Mucosa of stomach (tissue), 1 donor: ENCODE measurements around the gene DRC7.

Source experiments
- H3K27me3 ChIP-seq: one replicate; pipeline ENCODE4 v1.7.0; 2013; ENCODE audit warnings: mild to moderate bottlenecking, low read length; ENCODE audit not compliant: control insufficient read depth, insufficient read depth
- H3K36me3 ChIP-seq: one replicate; pipeline ENCODE4 v1.7.0; 2013; ENCODE audit warnings: low read length; ENCODE audit not compliant: control insufficient read depth, insufficient read depth
- H3K4me1 ChIP-seq: one replicate; pipeline ENCODE4 v1.7.0; 2013; ENCODE audit warnings: mild to moderate bottlenecking, low read length; ENCODE audit not compliant: control insufficient read depth, insufficient read depth
- H3K4me3 ChIP-seq: one replicate; pipeline ENCODE4 v1.7.0; 2013; ENCODE audit warnings: low read length
- H3K9ac ChIP-seq: one replicate; pipeline ENCODE4 v1.7.0; 2013; ENCODE audit warnings: mild to moderate bottlenecking, low read length, moderate library complexity
- H3K9me3 ChIP-seq: one replicate; pipeline ENCODE4 v1.7.0; 2013; ENCODE audit warnings: mild to moderate bottlenecking, low read length, moderate library complexity; ENCODE audit not compliant: control insufficient read depth
- donor health status: Pancreatic carcinoma.

Gene DRC7

GRCh38 chr16:57693550-57693949 is 1.1 kb upstream of the DRC7 start:
- no peaks in the 10 kb centered on the region for H3K9me3 ChIP-seq
- H3K27me3 ChIP-seq, result peaks cover 10% of the 10 kb centered on the region
- H3K4me3 ChIP-seq, result no peak overlapping the region
- H3K4me1 ChIP-seq, result peaks cover 6% of the 10 kb centered on the region
- H3K36me3 ChIP-seq, result no peaks in the 10 kb centered on the region
- no peak overlapping the region for H3K9ac ChIP-seq

- H3K9ac ChIP-seq, result no peak overlapping the region
- H3K4me1 ChIP-seq, result peaks cover 1% of the 10 kb centered on the region
- no peak overlapping the region for H3K4me3 ChIP-seq
- H3K36me3 ChIP-seq, result no peaks in the 10 kb centered on the region
- peaks cover 8% of the 10 kb centered on the region for H3K27me3 ChIP-seq
- H3K9me3 ChIP-seq, result no peaks in the 10 kb centered on the region
Observed at GRCh38 chr16:57694231-57694724, 328 bp upstream of the DRC7 start.

- no peak overlapping the region for H3K4me3 ChIP-seq
- no peaks in the 10 kb centered on the region for H3K36me3 ChIP-seq
- no peaks in the 10 kb centered on the region for H3K9me3 ChIP-seq
- H3K27me3 ChIP-seq, result peaks cover 5% of the 10 kb centered on the region
- no peaks in the 10 kb centered on the region for H3K4me1 ChIP-seq
- no peak overlapping the region for H3K9ac ChIP-seq
Observed at GRCh38 chr16:57695680-57696069, 1.1 kb downstream of the DRC7 start.

- Histone ChIP-seq H3K4me3 (no peak overlapping the region), H3K27me3 (peaks cover 3% of the 10 kb centered on the region), H3K4me1 (peaks cover 5% of the 10 kb centered on the region), H3K9ac (no peak overlapping the region), H3K36me3 (no peaks in the 10 kb centered on the region), H3K9me3 (no peaks in the 10 kb centered on the region)
Observed at GRCh38 chr16:57696240-57696639, 1.6 kb downstream of the DRC7 start.

GRCh38 chr16:57697896-57698537 is 3.4 kb downstream of the DRC7 start:
- Histone ChIP-seq H3K4me3 (no peak overlapping the region), H3K27me3 (no peaks in the 10 kb centered on the region), H3K36me3 (no peaks in the 10 kb centered on the region), H3K4me1 (peaks cover 10% of the 10 kb centered on the region), H3K9ac (no peak overlapping the region), H3K9me3 (no peaks in the 10 kb centered on the region)

DNA sequence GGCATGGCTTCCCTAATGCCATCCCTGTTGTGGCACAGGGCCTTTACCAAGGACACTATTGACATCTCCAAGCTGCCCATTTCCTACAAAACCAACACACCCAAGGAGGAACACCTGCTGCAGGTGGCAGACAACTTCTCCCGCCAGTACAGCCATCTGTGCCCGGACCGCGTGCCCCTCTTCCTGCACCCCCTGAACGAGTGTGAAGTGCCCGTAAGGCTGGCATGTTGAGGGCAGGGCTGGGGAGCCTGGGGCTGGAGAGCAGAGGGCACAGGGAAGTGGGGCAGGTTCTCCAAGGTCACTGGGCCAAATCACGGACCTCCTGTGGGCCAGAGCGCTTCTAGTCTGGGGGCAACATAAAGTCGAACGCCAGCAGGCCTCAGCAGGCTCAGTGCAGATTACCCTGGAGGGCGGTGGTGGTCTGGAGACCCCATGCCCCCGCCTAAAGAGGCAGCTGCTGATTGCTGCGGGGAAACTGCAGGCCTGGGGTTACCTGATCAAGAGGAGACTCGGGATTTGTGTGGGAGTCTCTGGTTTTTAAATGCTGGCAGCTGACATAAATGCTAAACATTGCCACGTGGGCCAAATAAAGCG is 4.3 kb downstream of the DRC7 start:
- no peaks in the 10 kb centered on the region for H3K9me3 ChIP-seq
- peaks cover 16% of the 10 kb centered on the region for H3K4me1 ChIP-seq
- no peak overlapping the region for H3K4me3 ChIP-seq
- no peaks in the 10 kb centered on the region for H3K27me3 ChIP-seq
- H3K36me3 ChIP-seq, result no peaks in the 10 kb centered on the region
- H3K9ac ChIP-seq, result no peak overlapping the region

- H3K9ac ChIP-seq, result no peak overlapping the region
- no peaks in the 10 kb centered on the region for H3K36me3 ChIP-seq
- H3K4me3 ChIP-seq, result no peak overlapping the region
- peaks cover 21% of the 10 kb centered on the region for H3K4me1 ChIP-seq
- H3K9me3 ChIP-seq, result no peaks in the 10 kb centered on the region
- no peaks in the 10 kb centered on the region for H3K27me3 ChIP-seq
Observed at GRCh38 chr16:57699481-57699880, 4.9 kb downstream of the DRC7 start.

DNA sequence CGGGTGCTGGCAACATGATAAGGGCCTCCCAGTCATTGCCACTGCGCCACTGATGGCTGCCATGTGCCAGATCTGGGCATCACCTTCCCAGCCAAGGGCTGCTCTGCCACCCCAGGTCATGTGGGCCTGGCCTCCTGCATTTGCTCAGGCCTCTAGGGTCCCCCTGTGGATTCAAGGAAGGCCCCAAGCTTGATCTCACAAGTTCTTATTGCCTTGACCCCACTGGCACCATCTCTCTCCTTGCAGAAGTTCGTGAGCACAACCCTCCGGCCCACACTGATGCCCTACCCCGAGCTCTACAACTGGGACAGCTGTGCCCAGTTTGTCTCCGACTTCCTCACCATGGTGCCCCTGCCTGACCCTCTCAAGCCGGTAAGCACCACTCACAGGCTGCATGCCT is 5.3 kb downstream of the DRC7 start:
- Histone ChIP-seq H3K4me1 (peaks cover 24% of the 10 kb centered on the region), H3K36me3 (no peaks in the 10 kb centered on the region), H3K4me3 (no peak overlapping the region), H3K9ac (no peak overlapping the region), H3K27me3 (no peaks in the 10 kb centered on the region), H3K9me3 (no peaks in the 10 kb centered on the region)

GRCh38 chr16:57700781-57701551 is 6.4 kb downstream of the DRC7 start:
- H3K36me3 ChIP-seq, result no peaks in the 10 kb centered on the region
- H3K4me3 ChIP-seq, result no peak overlapping the region
- H3K9me3 ChIP-seq, result no peaks in the 10 kb centered on the region
- no peaks in the 10 kb centered on the region for H3K27me3 ChIP-seq
- no peak overlapping the region for H3K9ac ChIP-seq
- H3K4me1 ChIP-seq, result peaks cover 24% of the 10 kb centered on the region

DNA sequence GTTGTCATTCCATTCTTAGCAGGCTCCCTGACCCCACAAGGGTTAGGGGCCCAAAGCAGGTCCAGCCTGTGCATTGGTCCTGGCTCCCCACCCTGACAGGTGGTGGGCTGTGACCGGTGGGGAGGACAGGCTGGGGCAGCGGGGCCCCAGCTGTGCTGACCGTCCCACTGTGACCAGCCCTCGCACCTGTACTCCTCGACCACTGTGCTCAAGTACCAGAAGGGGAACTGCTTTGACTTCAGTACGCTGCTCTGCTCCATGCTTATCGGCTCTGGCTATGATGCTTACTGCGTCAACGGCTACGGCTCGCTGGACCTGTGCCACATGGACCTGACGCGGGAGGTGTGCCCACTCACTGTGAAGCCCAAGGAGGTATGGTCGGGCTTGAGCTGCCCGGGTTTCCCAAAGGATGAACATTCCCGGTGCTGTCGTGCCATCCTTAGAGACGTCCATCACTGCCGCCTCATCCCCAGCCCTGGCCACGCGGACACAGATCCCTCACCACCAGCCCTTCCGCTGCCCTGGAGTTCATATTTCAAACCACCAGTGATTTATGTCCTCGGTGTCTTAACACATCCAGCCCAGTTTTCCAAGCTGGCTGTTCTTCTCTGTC is 7.3 kb downstream of the DRC7 start:
- Histone ChIP-seq H3K4me1 (peaks cover 24% of the 10 kb centered on the region), H3K36me3 (no peaks in the 10 kb centered on the region), H3K4me3 (no peak overlapping the region), H3K27me3 (no peaks in the 10 kb centered on the region), H3K9ac (no peak overlapping the region), H3K9me3 (no peaks in the 10 kb centered on the region)

- no peak overlapping the region for H3K4me3 ChIP-seq
- no peaks in the 10 kb centered on the region for H3K36me3 ChIP-seq
- no peak overlapping the region for H3K9ac ChIP-seq
- peaks cover 24% of the 10 kb centered on the region for H3K4me1 ChIP-seq
- H3K9me3 ChIP-seq, result no peaks in the 10 kb centered on the region
- H3K27me3 ChIP-seq, result no peaks in the 10 kb centered on the region
Observed at GRCh38 chr16:57703416-57704010, 8.9 kb downstream of the DRC7 start.
